G401 (cell line): ENCODE results near the gene IQCK. TPM values are rescaled to one million over a fixed set of nuclear protein-coding genes. Genes with fewer than 3 reads are reported as not detected.

ENCODE experiments used
- DNase-seq: peaks from one replicate; pipeline ENCODE4 v3.0.0-alpha.2; 2015; ENCODE audit warnings: low spot score
- in situ Hi-C: cut with HindIII; loops from 2 replicates; pipeline ENCODE4 v1.10.0; 2016; ENCODE audit warnings: low sequenced_read_pairs, mixed read lengths
- total RNA-seq: library from RNA; depleted of rRNA; stranded (reverse); fragments of >200 nt; shearing (Covaris generic); gene quantifications from 2 replicates; pipeline ENCODE4 v1.2.3, GENCODE V29; 2014

IQCK gene
- total RNA-seq, 1 experiment from 2014 or later, result 6.6 TPM

DNA sequence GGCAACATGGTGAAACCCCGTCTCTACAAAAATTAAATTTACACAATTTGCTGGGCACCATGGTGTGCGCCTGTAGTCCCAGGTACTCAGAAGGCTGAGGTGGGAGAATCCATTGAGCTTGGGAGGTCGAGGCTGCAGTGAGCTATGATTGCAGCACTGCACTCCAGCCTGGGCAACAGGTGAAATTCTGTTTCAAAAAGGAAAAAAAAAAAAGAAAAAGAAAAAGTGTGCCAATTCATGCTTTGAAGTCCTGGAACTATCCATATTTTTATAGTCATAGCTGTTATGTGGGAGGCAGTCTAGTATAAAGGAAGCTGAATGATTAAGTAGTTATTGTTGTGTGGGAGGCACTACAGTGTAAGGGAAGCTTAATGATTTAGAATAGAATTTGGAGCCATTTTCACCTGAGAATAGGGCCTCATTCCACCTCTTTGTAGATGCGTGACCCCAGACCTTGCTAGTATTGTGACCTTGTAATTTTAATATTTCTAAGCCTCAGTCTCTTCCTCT, 31.6 kb downstream of the IQCK start:
- DNase-seq, result no peak
- in situ Hi-C loops, result loop anchor here (10.0 kb wide), 1 partner anchor 85 kb away; no protein-coding TSS in a partner anchor

DNA sequence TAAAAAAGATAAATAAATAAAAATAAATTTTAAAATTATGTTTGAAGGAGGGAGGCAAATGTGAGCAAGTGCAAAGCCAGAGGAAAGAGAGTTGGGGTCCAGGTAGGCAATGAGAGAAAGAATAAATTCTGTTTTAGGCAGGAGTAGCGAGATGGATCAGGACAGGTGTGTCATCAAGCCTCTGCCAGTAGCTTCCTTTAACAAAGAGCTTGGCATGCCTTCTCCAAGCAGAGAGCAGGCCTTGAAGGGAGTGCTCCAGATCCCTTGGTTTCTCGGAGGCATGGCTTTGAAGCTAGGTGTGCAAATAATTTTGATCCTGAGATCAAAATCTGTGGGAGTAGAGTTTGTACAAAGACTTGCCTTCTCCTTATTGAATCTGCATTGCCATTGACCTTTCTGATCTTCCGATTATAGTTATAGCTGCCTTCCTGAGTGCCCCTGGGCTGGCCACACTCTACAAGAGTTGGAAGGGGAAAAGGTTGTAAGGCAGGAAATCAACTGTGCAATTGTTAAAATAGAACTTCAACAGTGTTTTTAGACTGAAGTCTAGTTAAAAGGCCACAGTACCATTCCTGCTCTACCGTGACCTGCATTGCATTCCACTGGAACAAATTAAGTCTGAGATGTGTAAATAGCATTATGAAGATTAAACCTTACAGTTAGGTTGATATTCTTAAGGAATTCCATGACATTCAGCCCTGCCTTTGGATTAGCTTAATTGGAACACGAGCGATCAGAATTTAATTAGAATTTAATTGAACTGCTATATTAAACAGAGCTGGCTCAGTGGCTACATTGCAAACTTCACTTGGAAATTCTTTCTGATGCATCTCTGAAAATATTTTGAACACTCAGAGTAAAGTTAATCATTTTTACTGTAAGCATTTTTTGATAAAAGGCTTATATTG, 33.7 kb downstream of the IQCK start:
- in situ Hi-C loops, result no loop called here
- DNase-seq, result no peak

DNA sequence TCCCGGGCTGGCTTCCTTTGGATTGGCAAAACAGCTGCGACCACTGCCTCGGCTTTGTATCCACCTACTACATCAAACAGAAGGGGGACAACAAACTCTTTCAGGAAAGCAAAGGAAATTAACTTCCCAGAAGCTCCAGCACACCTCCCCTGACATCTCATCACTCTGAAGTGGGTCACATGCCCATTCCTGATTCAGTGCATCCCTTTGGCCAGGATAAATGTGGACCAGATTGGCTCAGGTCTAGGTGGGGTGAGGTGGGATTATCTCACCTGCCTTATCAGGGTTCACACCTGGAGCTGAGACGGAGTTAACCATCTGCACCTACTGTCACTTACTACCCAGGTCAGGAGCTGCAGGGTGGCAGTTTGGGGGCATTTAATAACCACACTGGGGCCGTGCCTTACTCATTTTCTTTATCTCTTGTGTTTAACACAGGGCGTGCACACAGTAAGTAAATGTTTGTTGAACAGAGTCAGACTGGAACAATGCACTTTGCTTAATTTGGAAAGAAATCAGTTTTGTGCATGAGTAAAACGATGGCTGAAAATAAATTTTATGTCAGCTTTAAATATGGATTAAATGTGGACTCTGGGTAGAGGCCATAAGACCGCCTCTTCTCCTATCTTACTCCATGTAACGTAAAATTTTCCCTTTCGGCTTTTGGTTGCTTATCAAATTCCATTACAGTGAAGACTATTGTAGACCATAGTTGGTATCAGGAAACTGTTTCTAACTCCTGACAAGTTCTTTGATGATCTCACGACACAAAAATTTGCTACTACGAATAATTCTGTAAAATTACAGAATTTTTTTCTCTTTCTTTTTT, 36.0 kb downstream of the IQCK start:
- in situ Hi-C loops, result no loop called here
- no peak for DNase-seq

DNA sequence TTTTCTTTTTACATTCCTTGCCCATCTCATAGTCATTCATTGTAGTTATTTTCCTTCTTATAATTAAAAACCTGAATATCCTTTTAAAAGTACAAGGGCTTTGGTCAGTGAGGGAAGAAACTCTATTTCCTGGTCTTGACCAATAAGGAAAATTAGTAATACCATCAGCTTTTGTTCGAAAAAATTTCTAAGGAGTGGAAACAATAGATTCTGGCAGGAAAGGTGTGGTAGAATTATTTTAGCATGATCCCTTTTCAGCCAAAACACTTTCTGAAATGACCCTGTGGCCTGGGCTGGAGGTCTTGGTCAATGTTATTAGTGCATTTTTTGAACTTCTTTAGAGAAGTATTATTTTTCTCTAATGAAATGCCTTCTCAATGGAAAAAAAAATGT, 36.6 kb downstream of the IQCK start:
- in situ Hi-C loops, result no loop called here
- no peak for DNase-seq

DNA sequence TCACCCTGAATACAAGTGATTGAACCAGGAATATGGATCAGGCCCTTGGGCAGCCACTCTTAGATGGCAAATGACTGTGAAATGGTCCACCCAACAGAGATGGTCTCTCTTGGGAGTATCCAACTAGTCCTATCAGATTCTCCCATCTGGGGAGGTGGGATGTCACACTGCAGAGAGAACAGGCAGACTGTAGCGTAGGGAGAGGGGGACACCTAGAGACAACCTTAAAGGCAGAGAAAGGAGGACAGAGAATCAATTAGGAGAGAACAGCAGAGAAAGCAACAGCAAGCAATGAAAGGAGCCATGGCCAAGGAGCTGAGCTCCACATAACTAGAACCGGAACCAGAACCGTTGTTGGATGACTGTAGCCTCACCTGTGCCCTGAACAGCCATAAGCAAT, 37.2 kb downstream of the IQCK start:
- in situ Hi-C loops, result no loop called here
- no peak for DNase-seq

DNA sequence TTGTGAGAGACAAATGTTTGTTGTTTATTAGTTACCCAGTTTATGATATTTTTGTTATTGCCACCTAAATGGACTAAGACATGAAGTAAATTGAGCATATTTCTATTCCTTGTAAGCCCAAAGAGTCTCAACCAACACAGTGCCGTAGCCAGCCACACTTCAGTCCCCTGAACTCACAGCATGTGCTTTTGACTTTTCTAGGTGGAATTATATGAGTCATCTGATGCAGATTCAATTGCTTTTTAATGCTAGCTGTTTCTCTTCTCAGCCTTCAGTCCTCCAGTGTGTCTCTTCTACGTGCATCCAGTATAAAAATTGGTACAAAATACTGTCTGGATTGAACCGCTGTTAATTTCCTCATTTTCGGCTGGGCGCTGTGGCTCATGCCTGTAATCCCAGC, 39.0 kb downstream of the IQCK start:
- no peak for DNase-seq
- in situ Hi-C loops, result no loop called here

DNA sequence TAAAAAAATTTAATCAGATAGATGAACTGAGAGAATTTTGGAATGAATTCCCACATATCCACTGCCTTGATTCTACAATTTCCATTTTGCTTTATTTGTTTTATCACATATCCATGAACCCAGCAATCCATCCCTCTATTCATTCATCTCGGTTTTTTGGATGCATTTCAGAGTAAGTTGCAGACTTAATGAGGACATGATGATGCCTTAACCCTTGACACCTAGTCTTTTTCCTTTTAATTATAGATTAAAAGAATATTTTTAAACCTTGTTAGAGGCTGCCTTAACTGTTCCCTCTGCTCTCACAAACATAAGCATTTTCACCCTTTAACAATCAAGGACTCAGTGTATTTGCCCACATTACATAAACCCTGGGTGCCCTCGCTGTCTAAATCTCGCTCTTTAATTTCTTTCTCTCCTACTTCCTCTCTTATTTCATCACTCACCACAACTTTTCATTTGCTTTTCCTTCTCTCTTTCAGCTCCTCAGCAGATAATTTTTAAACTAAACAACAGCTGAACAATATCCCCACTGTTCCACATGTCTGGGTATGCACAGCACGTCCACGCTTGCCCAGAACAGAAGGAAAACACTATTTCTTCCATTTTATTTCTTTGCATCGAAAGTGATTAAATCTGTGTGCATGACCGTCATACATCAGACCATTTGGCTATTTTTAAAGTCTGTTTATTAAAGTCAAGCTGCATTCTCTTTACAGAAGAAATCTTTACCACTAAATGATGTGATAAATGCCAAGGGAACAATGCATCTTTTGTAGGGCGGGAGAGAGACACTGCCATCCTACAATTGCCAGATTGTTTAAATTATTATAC, 39.9 kb downstream of the IQCK start:
- in situ Hi-C loops, result no loop called here
- DNase-seq, result no peak

DNA sequence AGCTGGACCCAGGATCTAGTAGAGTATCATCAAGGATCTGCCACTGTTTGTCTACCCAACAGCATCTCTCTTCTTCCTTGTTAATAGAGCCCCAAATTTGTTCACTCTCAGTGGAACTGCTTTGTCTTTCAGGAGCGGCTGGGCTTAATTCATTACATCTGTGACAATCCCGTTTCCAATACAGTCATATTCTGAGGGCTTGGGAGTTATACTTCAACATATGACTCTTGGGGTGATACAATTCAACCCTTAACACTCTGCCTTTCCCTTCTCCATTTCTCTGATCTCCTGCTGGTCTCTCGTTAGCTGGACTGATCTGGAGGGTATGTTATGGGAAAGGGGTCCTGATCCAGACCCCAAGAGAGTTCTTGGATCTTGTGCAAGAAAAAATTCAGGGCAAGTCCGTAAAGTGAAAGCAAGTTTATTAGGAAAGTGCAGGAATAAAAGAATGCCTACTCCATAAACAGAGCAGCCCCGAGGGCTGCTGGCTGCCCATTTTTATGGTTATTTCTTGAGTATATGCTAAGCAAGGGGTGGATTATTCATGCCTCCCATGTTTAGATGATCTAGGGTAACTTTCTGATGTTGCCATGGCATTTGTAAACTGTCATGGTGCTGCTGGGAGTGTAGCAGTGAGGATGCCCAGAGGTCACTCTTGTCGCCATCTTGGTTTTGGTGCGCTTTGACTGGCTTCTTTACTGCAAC, 42.4 kb downstream of the IQCK start:
- in situ Hi-C loops, result no loop called here
- no peak for DNase-seq

DNA sequence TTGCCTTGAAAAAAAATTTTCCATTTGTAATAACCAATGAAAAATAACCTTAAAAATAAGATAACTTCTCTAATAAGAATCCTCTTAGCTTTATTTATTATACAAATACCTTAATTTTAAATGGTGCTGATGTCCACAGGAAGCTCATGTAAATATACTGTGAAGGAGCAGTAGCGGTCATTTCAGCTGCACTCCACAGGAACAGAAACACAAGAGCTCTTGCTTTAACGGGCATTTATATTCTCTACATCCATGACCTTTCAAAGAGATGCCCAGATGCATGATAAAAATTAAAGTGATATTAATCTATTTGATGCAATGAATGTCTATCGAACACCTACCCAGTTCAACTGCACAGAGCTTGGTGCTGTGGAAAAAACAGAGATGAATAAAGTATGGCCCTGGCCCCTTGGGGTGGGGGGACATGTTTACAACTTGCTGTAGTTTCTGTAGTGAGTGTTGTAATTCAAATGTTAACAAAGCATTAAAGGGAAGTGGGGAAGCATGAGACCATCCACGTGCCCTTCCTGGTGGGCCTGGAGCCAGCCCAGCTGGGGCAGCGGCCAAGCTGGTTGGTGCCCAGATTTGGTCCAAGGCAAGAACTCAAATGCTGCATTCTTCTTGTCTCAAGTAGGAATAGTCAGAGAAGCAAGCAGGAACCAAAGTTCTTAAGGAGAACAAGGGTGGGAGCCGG, 47.9 kb downstream of the IQCK start:
- in situ Hi-C loops, result no loop called here
- DNase-seq, result peak; percentile 22

DNA sequence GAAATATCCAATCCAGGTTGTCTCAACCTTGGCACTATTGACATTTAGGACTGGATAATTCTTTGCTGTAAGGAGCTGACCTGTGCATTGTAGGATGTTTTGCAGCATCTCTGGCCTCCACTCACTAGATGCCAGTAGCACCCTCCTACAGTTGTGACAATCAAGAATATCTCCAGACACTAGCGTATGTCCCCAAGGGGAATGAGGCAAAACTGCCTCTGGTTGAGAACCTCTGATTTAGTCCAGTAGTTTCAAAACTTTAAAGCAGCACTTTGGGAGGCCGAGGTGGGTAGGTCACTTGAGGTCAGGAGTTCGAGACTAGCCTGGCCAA, 48.4 kb downstream of the IQCK start:
- in situ Hi-C loops, result no loop called here

DNA sequence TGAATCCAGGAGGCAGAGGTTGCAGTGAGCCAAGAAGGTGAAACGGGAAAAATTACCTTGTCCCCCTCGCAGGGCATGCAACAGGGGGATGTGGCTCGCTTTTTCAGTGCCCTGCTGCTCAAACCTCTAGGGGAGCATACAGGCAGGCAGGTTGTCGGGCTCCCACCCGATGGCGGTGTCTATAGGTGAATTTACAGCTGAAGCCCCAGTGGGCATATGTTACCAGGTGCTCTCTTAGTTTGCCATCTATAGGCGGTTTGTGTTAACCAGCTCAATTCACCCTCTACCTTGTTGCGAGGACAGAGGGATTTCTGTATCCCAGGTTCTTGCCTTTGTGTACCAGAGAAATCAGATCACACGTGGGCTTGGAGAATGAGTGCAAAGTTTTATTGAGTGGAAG, 48.9 kb downstream of the IQCK start:
- in situ Hi-C loops, result no loop called here

More for the DNA sequence above, 48.4 kb downstream of the IQCK start:
- no peak for DNase-seq

DNA sequence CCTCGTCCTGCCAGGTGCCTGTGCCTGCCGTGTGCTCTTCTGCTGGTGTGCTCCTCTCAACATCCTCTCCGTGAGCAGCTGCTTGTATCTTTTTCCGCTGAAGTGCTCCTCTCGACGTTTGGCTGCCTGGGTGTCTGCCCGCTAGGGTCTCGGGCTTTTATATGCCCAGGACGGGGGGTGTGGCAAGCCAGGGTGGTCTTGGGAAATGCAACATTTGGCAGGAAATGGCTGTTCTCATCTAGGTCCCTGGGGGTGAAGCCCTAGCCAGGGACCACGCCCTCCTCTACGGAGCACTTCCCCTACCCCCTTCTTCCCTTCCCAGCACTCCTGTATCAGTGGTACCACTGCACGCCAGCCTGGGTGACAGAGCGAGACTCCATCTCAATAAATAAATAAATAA, 49.4 kb downstream of the IQCK start:
- in situ Hi-C loops, result no loop called here

More for the DNA sequence above, 48.9 kb downstream of the IQCK start:
- no peak for DNase-seq

DNA sequence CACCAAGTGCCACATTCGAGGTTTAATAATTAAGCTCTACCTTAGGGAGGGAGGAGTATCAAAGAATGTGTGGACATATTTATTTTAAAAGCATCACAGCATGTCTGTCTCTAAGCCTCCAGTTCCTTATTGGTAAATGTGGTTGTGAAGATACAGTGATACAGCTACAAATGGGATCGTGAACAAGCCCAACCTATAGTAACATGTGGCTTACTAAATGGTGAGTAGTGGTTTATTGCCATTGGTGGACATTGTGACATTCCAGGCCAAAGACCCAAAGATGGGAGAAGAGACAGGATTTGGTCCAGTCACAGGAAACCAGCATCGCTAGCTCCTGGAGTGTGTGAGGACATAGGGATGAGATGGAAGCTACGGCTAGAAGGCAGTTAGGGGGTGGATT, 51.2 kb downstream of the IQCK start:
- no peak for DNase-seq
- in situ Hi-C loops, result no loop called here

More for the DNA sequence above, 49.4 kb downstream of the IQCK start:
- no peak for DNase-seq

DNA sequence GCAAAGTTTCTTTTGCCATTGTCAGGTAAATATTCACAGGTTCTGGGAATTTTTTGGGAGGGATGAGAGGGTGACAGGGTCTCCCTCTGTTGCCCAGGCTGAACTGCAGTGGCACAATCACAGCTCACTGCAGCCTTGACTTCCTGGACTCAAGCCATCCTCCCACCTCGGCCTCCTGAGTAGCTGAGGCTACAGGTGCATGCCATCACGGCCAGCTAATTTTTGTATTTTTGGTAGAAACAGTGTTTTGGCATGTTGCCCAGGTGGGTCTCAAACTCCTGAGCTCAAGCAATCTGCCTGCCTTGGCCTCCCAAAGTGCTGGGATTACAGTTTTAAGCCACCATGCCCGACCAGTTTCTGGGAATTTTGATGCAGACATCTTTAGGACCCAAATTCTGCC, 53.0 kb downstream of the IQCK start:
- peak; percentile 69 for DNase-seq
- in situ Hi-C loops, result no loop called here

DNA sequence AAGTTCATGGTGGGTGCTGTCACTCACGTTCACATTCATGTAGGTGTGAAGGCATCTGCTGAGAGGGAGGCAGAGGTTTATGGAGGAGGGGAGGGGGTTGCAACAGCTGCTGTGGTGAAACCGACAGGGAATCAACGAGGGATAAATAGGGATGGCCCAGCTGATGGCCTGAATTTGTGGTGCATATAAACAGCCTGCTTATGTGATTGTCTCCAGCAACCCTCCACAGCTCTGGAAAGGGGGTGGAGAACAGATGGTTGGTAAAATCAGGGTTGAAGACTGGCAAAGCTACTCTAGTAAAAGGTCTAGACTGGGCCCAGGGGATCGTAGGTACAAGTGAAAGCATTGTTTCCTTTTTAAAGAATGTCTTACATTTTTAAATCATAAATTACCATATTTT, 53.7 kb downstream of the IQCK start:
- DNase-seq, result peak; percentile 90
- in situ Hi-C loops, result no loop called here

DNA sequence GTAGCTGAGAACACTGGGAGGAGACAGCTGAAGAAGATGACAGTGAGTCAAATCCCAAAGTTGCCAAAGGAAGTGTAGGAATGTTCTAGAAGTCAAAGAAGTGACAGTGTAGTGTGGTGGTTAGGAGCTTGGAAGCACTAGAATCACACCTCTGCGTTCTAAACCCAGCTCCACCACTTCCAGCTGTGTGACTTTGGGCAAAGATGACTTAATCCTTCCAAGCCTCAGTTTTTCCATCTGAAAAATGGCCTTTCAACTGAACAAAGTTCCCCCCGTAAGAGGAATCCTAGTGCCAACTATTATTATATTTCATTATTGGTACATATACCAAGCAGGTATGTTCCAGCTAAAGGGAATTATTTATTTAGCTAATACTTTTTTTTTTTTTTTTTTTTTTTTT, 56.0 kb downstream of the IQCK start:
- in situ Hi-C loops, result no loop called here
- no peak for DNase-seq

DNA sequence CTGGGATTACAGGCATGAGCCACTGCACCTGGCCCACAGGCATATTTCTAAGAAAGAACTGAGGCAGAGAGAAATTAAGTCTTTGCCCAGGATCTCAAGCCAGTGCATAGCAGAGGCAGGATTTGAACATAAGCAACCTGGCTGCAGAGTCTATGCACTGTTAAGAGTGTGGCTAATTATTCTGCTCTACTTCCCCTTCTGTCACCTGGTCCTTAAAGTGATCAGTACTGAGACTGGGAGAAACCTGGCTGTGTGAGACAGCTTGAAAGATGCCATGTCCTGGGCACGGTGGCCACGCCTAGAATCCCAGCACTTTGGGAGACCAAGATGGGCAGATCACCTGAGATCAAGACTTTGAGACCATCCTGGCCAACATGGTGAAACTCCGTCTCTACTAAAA, 58.1 kb downstream of the IQCK start:
- peak; percentile 55 for DNase-seq
- in situ Hi-C loops, result no loop called here

DNA sequence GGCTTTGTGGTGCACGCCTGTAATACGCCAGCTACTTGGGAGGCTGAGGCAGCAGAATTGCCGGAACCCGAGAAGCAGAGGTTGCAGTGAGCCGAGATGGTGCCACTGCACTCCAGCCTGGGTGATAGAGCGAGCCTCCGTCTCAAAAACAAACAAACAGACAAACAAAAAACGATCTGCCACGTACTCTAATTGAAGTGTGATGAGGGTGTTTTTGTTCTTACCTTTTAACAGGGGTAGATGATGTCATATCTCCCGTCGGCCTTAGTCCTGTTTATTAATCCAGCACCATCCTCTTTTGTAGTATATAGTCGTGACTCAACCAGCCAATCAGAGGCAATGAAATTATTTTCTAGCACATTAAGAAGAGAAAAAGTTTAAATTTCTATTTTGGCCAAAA, 58.5 kb downstream of the IQCK start:
- DNase-seq, result no peak
- in situ Hi-C loops, result no loop called here
